GM19238 (cell line): ENCODE measurements around the gene CTTN.

ENCODE experiments used
- DNase-seq: peaks from one replicate; pipeline ENCODE4 v3.0.0; 2011; ENCODE audit warnings: low spot score; ENCODE audit not compliant: insufficient read length

The CTTN gene

DNA sequence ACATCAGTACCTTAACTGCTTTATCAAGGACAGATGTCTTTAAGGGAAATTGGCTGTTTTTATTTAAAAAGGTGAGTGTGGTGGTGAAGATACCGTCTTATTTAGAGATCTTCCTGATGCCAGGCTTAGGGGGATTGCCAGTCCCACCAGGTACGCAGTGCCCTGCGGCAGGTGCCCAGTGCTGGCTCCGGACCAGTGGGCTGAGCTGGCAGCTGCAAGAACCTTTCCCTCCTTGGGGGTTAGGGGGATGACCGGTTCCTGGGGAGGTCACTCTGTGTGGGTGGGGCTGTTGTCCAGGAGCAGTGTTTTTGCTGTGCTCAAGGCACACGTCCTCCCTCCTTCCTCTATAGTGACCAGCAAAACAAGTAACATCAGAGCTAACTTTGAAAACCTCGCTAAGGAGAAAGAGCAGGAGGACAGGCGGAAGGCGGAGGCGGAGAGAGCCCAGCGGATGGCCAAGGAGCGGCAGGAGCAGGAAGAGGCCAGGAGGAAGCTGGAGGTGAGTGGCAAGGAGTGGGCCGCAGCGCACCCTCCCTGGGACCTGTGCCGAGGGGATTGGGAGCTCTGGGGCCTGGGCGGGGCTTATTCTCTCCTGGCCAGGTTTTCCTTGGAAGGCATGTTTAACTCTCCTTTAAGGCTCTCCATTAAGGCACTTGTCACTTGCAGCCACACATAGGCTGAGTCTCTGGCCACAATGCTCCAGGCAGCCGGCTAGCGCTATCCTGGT, 30.5 kb downstream of the CTTN start:
- DNase-seq = no peak

DNA sequence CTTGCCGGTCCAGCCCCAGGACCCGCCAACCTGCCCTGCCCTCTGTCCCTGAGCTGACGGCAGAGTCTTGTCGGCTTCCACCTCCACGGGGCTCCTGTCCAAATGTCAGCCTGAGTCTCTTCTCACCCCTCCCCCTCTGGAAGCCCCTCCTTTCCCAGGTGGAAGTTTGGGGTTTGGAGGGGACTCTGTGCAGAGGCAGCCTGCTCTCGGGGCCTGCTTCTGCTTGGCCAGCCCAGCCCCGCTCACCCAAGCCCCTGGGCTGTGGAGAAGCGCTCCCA, 31.0 kb downstream of the CTTN start:
- DNase-seq = no peak

DNA sequence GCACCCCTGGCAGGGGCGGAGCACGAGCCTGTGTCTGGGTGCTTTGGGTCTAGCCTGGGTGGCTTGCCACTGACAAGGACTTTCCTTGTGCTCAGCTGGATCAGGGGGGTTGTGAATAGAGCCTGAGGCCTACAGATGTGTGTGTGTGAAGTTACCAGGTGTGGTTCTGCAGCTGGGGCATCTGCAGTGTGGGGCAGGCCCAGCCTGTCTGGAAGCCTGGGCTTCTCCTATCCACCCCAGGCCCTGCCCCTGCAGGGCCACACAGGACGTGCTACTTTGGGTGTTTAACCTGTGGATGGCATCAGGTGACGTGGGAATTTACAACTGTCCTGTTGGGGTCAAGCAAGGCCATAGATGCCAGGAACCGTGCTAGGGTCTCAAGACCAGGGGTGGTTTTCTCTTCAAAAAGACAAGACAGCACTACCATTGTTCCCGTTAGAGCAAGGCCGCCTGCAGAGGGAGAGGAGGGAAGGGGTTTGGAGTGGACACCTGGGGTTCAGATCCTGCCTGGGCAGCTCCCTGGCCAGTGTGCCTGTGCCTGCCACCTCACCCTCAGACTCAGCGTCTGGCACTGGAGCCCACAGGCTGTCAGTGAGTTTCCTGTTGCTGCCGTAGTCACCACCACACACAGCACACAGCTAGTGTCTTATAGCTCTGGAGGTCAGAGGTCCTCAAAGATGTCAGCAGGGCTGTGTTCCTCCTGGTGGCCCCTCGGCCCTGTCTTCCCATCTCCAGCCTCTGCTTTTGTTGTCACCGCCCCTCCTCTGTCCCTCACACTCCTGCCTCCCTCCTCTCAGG, 31.6 kb downstream of the CTTN start:
- no peak for DNase-seq

DNA sequence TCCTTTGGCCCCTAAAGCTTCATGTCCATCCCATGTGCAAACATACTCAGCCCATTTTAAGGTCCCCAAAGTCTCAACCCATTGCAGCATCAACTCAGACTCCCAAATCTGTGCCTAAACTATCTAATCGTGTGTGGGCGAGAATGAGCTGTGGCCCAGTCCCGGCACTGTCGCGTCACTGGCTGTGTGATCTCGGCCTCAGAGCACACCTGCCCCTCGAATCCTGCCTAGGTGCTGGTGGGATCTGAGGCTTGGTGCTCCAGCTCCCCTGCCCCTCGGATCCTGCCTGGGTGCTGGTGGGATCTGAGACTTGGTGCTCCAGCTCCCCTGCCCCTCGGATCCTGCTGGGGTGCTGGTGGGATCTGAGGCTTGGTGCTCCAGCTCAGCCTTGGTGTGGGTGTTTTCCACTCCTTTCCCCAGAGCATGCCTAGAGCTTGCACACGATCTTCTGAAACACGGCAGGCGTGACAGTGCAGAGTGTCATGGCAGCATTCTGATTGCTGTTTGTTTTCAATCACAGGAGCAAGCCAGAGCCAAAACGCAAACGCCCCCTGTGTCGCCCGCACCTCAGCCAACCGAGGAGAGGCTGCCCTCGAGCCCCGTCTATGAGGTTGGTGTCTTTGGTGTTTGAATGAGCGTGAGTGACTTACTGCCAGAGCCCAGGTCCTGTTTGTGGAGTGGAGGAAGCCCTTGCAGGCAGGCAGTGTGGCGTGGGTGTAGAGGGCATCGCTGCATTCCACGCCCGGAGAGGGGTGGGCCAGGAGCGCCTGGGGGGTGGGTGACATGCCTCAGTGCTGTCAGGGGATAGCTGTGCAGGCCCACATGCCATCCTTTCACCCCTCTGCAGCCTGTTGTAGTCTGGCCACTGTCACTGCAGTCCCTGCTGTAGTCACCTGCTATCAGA, 32.6 kb downstream of the CTTN start:
- DNase-seq = no peak

DNA sequence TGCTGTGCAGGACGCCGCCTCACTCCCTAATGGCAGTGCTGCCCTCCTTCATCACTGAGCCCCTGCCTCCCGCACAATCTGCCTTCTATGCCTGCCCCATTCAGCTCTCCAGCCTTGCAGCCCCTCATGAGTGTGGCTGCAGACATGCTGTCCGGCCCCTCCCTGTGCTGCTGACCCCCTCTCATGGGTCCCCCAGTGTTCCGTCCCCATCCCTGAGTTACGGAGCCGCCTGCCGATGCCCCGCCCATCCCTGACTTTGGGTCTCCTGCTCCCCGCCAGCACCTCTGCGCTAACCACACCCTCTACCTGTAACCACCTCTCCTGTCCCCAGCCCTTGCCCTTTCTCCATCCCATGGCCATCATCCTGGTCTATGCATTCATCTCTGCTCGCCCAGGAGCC, 33.3 kb downstream of the CTTN start:
- no peak for DNase-seq

DNA sequence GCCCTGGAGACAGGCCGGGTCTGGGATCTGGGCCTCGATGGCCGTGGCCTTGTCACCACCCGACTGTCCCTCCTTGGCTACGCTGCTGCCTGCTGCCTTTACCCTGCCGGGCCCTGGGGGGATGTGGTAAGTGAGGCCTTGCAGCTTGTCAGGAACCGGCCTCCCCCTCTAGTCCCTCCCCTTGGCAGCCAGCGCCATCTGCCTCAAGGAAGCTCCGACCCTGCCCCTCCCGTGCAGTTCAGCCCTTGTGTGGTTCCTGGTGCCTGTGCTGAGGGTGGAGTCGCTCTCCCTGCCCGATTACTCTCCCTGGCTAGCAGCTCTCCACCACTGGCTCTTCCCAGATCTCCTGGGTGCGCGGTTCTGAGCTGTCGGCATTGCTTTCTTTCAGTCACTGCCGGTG, 33.7 kb downstream of the CTTN start:
- DNase-seq = no peak

DNA sequence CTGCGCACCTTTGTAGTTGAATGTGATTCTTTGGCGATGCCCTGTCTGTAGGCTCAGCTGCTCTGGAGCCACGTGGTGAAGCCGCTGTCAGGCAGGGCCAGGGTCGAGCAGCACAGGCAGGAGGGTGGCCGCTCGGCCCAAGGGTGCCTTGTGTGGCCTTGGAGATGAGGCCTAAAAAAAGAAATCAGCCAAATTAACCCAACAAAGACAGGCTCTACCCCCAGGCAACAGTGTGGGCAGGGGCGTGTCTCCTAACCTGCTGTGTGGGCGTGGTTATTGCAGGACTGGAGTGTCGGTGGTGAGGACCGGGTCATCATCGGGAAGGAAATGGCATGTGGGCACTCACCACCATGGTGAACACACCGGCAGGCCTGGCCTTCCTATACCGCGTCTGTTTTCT, 34.3 kb downstream of the CTTN start:
- DNase-seq = no peak

DNA sequence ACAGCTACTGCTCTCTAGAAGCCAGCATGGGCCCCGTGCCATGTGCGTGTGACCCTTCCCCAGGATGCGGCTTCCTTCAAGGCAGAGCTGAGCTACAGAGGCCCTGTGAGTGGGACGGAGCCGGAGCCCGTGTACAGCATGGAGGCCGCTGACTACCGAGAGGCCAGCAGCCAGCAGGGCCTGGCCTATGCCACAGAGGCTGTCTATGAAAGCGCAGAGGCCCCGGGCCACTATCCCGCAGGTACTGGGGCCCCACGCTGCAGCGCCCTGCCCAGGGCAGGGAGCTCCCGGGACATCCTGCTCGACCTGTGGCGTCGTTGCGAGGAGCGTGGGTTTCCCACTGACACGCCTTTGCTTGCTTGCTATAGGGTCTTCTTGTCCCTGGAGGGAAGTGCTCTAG, 34.7 kb downstream of the CTTN start:
- DNase-seq = no peak

DNA sequence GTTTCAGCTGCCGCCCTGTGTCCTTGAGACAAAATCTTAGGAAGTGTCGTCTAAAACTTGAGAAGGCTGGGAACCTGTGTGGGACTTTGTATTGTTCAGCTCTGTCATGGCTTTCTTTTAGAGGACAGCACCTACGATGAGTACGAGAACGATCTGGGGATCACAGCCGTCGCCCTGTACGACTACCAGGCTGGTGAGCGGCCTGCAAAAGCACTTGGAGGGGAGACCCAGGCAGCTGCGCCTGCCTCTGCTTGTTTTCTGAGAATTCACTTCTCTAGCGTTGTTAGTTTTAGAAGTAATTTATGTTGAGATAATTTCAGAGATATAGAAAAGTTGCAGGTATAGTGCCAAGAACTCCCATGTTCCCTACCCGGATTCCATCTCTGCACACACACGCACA, 35.2 kb downstream of the CTTN start:
- DNase-seq = no peak

DNA sequence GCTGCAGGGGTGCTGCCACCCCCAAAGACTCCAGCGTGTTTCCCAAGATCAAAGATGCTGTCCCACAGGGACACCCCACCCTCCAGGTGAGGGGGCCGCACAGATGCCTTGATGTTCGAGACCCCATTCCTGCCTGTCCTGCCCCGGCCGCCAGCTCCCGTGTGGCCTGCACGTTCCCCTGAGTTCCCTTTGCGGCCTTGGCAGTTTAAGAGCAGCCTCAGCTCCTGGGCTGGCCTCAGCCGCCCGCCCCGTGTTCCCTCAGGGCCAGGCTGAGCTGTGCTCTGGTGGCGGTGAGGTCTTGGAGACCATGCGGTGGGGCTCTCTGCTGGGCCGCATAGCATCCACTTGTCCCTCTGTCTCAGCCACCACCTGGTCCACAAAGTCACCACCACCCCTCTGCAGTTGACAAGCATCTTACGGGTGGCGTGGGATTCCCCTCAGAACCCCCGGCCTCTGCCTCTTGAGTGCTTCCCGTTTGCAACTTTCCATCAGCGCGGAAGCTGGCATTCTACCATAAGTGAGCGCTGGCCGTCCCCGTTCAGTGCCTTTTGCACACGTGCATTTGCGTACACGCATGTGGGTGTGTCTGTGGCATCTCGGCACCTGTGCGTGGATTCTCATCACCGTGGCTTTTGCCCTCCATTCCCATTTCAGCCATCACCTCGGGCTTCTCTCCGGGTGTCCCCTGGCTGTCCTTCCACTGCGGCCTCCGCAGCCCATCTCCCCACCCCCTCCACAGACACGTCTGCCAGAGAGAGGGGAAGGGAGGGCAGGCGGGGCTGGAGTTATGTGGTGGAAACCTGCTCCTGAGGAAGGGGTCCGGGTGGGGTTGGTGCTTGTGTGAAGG, 35.9 kb downstream of the CTTN start:
- DNase-seq = no peak

DNA sequence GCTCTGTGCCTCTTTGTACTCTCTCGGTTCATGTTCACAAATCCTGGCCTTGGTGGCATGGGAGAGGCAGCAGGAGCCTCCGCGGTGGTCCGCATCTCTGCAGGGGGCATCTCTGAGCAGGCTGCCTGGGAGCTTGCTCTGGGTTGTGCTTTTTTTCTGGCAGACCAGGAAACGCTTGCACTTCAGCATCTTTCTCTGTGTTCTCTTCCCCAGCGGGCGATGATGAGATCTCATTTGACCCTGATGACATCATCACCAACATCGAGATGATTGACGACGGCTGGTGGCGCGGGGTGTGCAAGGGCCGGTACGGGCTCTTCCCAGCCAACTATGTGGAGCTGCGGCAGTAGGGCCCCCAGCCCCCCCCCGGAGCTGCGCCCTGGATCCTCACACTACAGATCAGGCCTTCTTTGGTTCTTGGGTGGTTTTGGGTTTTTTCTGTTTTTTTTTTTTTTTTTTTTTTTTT, 36.5 kb downstream of the CTTN start:
- no peak for DNase-seq

DNA sequence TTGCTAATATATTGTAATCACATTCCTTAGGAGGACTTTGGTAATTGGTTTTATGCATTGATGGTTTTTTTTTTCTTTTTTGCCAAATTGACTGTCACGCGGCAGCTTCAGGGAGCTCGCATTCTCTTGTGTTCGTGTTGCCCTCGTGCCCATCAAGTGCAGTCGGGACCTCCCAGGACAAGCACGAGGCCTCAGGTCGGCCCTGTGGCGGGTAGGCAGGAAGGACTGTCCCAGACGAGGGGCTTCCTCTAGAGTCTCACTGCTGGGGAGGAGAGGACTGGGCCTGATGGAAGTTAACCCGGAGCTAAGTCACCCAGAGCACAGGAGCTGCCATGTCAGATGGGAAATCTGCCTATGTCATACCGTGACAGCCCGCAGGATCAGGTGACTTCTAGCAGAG, 37.0 kb downstream of the CTTN start:
- DNase-seq = no peak

DNA sequence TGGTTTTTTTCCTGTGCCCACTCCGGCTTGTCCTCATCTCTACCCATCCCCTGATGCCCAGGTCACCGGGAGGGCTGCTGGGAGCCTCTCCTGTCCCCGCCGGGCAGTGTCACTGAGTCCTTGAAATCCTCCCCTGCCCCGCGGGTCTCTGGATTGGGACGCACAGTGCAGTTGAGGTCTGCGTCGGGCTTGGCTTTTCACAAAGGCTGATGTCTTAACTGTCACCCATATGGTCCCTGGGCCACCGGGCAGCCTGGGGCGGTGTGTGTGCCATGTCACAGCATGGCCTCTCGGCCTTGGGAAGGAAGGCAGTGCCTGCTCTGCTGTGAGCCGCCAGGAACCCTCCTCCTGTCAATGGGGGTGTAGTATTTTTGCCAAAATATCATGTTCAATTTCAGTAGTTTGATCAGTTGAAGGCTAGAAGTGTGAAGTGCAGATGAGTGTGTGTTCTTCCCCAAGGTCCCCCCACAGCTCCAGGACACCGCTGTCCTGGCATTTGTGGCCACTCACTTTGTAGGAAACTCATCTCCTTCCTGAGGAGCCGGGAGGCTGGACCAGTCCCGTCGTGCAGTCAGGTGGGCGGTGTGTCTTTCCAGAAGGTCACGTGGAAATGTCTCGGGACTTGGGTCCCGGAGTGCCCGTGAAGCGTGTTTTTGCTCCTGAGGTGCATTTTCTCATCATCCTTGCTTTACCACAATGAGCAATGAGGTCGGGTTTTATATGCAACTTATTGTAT, 37.6 kb downstream of the CTTN start:
- no peak for DNase-seq

DNA sequence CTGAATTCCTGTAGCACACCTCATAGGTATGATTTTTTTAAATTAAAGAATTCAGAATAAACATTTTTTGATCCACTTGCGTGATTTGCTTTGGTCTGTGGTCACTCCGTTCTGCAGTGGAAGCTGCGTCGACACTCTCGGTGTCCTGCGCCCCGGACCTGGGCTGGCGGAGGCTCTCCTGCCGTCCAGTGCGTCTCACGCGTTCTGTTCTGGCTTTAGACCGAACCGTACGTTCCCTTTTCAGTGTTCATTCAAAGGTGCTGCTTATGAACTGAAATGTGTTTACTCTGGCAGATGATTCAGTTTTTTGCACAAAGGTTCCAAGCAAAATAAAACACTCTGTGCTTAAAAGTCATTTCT, 38.2 kb downstream of the CTTN start:
- no peak for DNase-seq

DNA sequence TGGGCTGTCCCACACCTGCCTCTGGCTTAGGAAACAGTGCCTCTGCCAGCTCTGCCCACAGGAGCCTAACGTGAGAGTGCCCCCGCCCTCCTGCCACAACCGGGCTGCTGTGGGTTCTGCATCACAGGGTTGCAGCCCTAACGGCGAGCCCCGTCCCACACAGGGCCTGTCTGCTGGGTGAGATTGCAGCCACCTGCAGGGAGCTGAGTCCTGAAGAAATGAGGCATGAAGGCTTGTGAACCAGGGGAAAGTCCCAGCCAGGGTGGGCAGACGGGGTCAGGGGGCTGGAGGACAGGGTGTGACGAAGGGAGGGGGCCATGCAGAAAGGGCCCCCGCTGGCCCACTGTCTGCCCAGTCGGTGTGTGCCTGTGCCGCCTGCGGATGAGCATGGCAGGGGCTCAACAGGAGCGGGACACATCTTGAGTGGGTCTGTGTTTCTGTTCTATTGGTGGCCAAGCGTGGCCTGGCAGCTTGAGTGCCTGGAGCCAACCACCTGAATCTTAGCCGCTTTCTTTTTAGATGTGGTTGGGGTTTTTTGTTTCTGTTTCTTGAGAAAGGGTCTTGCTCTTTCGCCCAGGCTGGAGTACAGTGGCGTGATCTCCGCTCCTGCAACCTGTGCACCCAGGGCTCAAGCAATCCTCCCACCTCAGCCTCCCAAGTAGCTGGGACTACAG, 38.9 kb downstream of the CTTN start:
- no peak for DNase-seq

DNA sequence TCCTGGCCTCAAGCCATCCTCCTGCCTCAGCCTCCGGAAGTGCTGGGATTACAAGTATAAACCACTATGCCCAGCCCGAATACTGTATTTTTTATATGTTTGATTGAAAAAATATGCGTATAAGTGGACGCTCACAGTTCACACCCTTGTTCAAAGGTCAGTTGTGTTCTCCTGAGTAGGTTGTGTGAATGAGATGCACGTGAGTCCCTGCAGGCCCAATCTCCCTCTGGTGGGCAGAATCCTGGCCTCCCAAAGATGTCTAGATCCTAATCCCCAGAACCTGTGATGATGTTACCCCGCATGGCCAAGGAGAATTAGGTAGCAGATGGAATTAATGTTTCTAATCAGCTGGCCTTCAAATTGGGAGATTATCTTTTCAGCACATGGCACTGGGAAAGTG, 41.9 kb downstream of the CTTN start:
- DNase-seq = no peak

DNA sequence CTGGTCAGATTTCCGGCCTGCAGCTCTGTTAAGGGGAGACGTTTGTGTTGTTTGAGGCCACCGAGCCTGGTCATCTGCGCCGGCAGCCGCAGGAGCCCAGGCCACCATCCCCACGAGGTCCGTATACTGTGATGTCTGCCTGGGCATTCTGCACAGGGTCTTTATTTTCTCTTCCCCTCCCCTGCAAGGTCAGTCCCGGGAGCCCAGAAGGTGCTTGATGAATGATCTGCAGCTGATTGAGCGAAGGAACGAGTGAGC, 45.4 kb downstream of the CTTN start:
- DNase-seq = no peak

DNA sequence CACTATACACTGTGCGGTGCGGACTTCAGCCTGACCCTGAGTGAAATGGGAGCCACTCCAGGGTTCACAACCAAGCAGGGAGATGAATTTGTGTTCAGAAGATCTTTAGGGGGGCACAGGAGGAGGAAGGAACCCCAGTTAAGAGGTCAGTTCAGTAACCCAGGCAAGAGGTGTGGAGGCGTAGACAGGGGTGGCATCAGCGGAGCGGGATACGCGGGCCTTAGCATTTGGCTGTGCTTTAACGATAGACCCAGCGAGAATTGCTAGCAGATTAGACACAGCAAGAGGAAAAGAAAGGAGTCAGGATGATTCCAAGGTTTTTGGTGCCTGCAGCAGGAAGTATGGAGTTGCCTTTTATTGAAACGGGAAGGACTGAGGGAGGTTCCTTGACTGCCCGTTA, 46.8 kb downstream of the CTTN start:
- no peak for DNase-seq

DNA sequence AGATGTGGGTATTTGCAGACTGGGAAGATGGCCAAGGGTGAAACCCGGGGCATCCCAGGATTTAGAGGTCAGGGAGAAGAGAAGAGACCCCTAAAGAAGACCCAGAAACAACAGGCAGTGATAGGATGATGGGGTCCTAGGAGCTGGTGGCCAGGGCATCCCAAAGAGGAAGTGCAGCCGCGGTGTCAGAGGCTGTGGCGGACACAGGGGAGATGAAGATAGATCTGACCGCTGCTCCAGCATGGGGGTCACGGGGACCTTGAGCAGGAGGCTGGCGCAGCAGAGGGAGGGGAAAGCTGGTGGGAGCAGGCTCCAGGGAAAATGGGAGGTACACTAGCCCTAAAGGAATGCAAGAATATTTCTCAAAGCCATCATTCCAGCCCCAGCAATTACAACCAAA, 47.3 kb downstream of the CTTN start:
- DNase-seq = no peak

DNA sequence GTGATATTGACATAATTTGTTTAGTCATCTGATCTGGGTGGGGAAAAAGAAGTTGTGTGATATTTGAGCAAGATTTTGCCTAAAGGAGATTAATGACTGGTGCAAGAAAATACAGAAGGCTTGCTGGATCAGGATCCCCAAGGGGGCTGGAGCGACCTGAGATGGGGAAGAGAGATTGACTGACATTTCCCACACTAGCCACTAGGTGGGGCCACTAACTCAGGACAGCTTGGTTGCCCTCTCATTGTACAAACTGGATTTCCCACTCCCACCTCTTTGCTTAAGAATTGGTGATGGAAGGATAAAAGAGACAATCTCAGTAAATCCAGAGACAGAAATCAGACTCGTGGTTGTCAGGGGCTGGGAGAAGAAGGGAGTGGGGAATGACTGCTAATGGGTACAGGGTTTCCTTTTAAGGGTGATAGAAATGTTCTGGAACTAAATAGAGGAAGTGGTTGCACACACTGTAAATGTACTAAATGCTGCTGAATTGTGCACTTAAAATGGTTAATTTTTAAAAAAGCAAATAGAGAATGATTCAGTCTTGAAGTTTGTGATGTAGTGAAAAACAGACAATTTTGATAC, 50.7 kb downstream of the CTTN start:
- DNase-seq = no peak
